ENCODE measurements around the gene CEP170.

Gene CEP170

GRCh38 chr1:243230914-243231313 is 24.2 kb downstream of the CEP170 start (continued):
- TF ChIP-seq, protein P1, sequence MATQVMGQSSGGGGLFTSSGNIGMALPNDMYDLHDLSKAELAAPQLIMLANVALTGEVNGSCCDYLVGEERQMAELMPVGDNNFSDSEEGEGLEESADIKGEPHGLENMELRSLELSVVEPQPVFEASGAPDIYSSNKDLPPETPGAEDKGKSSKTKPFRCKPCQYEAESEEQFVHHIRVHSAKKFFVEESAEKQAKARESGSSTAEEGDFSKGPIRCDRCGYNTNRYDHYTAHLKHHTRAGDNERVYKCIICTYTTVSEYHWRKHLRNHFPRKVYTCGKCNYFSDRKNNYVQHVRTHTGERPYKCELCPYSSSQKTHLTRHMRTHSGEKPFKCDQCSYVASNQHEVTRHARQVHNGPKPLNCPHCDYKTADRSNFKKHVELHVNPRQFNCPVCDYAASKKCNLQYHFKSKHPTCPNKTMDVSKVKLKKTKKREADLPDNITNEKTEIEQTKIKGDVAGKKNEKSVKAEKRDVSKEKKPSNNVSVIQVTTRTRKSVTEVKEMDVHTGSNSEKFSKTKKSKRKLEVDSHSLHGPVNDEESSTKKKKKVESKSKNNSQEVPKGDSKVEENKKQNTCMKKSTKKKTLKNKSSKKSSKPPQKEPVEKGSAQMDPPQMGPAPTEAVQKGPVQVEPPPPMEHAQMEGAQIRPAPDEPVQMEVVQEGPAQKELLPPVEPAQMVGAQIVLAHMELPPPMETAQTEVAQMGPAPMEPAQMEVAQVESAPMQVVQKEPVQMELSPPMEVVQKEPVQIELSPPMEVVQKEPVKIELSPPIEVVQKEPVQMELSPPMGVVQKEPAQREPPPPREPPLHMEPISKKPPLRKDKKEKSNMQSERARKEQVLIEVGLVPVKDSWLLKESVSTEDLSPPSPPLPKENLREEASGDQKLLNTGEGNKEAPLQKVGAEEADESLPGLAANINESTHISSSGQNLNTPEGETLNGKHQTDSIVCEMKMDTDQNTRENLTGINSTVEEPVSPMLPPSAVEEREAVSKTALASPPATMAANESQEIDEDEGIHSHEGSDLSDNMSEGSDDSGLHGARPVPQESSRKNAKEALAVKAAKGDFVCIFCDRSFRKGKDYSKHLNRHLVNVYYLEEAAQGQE (tag by site-specific recombination; IDR thresholded peaks at IDR 0.05) = no peak
- TF ChIP-seq, protein P2, sequence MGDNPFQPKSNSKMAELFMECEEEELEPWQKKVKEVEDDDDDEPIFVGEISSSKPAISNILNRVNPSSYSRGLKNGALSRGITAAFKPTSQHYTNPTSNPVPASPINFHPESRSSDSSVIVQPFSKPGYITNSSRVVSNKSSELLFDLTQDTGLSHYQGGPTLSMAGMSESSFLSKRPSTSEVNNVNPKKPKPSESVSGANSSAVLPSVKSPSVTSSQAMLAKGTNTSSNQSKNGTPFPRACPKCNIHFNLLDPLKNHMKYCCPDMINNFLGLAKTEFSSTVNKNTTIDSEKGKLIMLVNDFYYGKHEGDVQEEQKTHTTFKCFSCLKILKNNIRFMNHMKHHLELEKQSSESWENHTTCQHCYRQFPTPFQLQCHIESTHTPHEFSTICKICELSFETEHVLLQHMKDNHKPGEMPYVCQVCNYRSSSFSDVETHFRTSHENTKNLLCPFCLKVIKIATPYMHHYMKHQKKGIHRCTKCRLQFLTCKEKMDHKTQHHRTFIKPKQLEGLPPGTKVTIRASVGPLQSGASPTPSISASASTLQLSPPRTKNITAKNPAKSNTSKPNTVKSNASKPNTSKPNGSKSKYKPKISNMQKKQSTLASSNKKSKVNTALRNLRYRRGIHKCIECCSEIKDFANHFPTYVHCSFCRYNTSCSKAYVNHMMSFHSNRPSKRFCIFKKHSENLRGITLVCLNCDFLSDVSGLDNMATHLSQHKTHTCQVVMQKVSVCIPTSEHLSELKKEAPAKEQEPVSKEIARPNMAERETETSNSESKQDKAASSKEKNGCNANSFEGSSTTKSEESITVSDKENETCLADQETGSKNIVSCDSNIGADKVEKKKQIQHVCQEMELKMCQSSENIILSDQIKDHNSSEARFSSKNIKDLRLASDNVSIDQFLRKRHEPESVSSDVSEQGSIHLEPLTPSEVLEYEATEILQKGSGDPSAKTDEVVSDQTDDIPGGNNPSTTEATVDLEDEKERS (tag by site-specific recombination; IDR thresholded peaks at IDR 0.05) = peak; percentile 99
- TF ChIP-seq, protein P3, sequence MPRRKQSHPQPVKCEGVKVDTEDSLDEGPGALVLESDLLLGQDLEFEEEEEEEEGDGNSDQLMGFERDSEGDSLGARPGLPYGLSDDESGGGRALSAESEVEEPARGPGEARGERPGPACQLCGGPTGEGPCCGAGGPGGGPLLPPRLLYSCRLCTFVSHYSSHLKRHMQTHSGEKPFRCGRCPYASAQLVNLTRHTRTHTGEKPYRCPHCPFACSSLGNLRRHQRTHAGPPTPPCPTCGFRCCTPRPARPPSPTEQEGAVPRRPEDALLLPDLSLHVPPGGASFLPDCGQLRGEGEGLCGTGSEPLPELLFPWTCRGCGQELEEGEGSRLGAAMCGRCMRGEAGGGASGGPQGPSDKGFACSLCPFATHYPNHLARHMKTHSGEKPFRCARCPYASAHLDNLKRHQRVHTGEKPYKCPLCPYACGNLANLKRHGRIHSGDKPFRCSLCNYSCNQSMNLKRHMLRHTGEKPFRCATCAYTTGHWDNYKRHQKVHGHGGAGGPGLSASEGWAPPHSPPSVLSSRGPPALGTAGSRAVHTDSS (tag by site-specific recombination; IDR thresholded peaks at IDR 0.05) = peak; percentile 97
- TF ChIP-seq ZNF148 (tag by site-specific recombination; IDR thresholded peaks at IDR 0.05; ENCODE audit: borderline replicate concordance) (no peak), MEIS1 (CRISPR knock-in tag; IDR thresholded peaks at IDR 0.05; ENCODE audit: borderline replicate concordance) (no peak), ZBTB17 (tag by site-specific recombination; IDR thresholded peaks at IDR 0.05) (no peak), ZBTB26 (tag by site-specific recombination; optimal IDR thresholded peaks at IDR 0.05) (no peak), ZNF677 (tag by site-specific recombination; IDR thresholded peaks at IDR 0.05) (no peak), ZNF549 (tag by site-specific recombination; IDR thresholded peaks at IDR 0.05) (peak; percentile 67; the same call in 1 of the 2 replicates)

DNA sequence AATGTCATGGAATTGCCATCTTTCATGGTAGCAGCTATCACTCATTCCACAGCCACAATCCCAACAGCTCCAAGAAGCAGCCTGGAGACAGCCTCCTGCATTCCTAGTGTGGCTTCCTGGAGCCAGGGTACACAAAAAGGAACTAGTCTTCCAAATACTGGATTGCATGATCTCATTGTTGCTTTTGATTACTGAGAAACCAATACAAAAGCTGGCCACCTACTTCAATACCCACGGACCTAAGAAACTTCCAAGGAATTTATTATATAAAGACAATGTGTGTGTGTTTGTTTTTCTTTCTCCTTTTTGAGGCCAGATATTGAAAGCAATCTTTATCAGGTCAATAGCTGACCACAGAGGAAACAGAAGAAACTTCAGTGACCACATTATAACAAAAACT is 25.6 kb downstream of the CEP170 start:
- POLR2A ChIA-PET = no interaction called here
- Histone ChIP-seq H3K9me3 (ENCODE audit: control insufficient read depth, insufficient read depth, low read depth, low read length) (no peaks in the 10 kb centered on the region), H3K36me3 (ENCODE audit: control insufficient read depth in 2 of 2, insufficient read depth in 1 of 2, low read length in 2 of 2) (no peaks in the 10 kb centered on the region)

More for the DNA sequence above, 25.6 kb downstream of the CEP170 start:
- Histone ChIP-seq H3K4me3 (ENCODE audit: low read depth, low read length) (no peak overlapping the region), H3K4me1 (ENCODE audit: control insufficient read depth, insufficient read depth, low read length) (peaks cover 5% of the 10 kb centered on the region), H3K27ac (ENCODE audit: extremely low read depth, low read depth, low read length) (no peak overlapping the region)
- TF ChIP-seq, protein P4, sequence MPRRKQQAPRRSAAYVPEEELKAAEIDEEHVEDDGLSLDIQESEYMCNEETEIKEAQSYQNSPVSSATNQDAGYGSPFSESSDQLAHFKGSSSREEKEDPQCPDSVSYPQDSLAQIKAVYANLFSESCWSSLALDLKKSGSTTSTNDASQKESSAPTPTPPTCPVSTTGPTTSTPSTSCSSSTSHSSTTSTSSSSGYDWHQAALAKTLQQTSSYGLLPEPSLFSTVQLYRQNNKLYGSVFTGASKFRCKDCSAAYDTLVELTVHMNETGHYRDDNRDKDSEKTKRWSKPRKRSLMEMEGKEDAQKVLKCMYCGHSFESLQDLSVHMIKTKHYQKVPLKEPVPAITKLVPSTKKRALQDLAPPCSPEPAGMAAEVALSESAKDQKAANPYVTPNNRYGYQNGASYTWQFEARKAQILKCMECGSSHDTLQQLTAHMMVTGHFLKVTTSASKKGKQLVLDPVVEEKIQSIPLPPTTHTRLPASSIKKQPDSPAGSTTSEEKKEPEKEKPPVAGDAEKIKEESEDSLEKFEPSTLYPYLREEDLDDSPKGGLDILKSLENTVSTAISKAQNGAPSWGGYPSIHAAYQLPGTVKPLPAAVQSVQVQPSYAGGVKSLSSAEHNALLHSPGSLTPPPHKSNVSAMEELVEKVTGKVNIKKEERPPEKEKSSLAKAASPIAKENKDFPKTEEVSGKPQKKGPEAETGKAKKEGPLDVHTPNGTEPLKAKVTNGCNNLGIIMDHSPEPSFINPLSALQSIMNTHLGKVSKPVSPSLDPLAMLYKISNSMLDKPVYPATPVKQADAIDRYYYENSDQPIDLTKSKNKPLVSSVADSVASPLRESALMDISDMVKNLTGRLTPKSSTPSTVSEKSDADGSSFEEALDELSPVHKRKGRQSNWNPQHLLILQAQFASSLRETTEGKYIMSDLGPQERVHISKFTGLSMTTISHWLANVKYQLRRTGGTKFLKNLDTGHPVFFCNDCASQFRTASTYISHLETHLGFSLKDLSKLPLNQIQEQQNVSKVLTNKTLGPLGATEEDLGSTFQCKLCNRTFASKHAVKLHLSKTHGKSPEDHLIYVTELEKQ (tag by site-specific recombination; IDR thresholded peaks at IDR 0.05; ENCODE audit: borderline replicate concordance) = no peak
- TF ChIP-seq ZNF394 (tag by site-specific recombination; IDR thresholded peaks at IDR 0.05; ENCODE audit: borderline replicate concordance) (no peak), EGR2 (tag by site-specific recombination; IDR thresholded peaks at IDR 0.05; ENCODE audit: low read depth) (no peak), ZNF433 (tag by site-specific recombination; IDR thresholded peaks at IDR 0.05; ENCODE audit: low read depth) (no peak), TCF7L2 (IDR thresholded peaks at IDR 0.05; ENCODE audit: borderline replicate concordance, low read depth, low read length) (no peak), MZF1 (tag by site-specific recombination; IDR thresholded peaks at IDR 0.05; ENCODE audit: borderline replicate concordance) (no peak)
- CTCF ChIA-PET = interaction anchor here (0.6 kb wide), 1 partner anchor 15 kb away, joined by 3 read pairs; no protein-coding TSS in a partner anchor
